Heart left ventricle (tissue), 13 donors: ENCODE data around the gene SORCS2.

ENCODE experiments used
- POLR2A ChIP-seq, 2 donors: fragments of 450-650 bp; IDR thresholded peaks; one replicate each; pipeline ENCODE4 v1.6.1; 2017; ENCODE audit warnings: antibody characterized with exemption in 2 of 2, mild to moderate bottlenecking in 2 of 2, moderate library complexity in 2 of 2
- TF ChIP-seq, protein P1 (sequence below), 12 donors: fragments of 200-600 bp; sonication (generic) in 4 of 12; IDR thresholded peaks; one replicate each; pipeline versions ENCODE4 v1.5.0 to v1.8.0; 2018 to 2022; ENCODE audit warnings: antibody characterized with exemption in 12 of 12, mild to moderate bottlenecking in 5 of 12
- donor health status: ischemic (EF 13 %, LVEDD 7.1; RV severe dilation, severe dysfunction).
- donor health status: DM: no; HTN: yes; CAD: no.
- donor health status: DM: no; HTN: no; CAD: no.
- donor health status: ischemic (EF 25% LVEDD 6.9; RV normal size, moderate dysfunction).
- donor health status: ischemic (EF 25% LVEDD 5.7; RV mildly dilated, moderate dysfunction).
- donor health status: ischemic (EF 35%, LVEDD 5.7; RV mildly dilated, moderate dysfunction).
- donor health status: nonischemic (EF 11% LVEDD 7.7; RV severe dilation, severe dysfunction).
- donor health status: DM: yes; HTN: yes; CAD: no.
- donor health status: PGD.
- donor health status: ischemic (EF 29% LVEDD 5.4; RV normal size, mild dysfunction).
- donor health status: nonischemic (EF 23%, LVEDD 6.1; RV moderate dilation, normal function).

GRCh38 chr4:7539186-7539585 is 346.8 kb downstream of the SORCS2 start:
- TF ChIP-seq, protein P1, sequence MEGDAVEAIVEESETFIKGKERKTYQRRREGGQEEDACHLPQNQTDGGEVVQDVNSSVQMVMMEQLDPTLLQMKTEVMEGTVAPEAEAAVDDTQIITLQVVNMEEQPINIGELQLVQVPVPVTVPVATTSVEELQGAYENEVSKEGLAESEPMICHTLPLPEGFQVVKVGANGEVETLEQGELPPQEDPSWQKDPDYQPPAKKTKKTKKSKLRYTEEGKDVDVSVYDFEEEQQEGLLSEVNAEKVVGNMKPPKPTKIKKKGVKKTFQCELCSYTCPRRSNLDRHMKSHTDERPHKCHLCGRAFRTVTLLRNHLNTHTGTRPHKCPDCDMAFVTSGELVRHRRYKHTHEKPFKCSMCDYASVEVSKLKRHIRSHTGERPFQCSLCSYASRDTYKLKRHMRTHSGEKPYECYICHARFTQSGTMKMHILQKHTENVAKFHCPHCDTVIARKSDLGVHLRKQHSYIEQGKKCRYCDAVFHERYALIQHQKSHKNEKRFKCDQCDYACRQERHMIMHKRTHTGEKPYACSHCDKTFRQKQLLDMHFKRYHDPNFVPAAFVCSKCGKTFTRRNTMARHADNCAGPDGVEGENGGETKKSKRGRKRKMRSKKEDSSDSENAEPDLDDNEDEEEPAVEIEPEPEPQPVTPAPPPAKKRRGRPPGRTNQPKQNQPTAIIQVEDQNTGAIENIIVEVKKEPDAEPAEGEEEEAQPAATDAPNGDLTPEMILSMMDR (IDR thresholded peaks at IDR 0.05): no peak
- no peak for TF ChIP-seq POLR2A (IDR thresholded peaks at IDR 0.05)
